KMS-11 (cell line): ENCODE results near the gene CACNA1F.

ENCODE experiments used
- H2AFZ ChIP-seq: fragments of 200-600 bp; sonication (generic); 2 replicates; pipeline ENCODE4 v1.6.1; 2016; ENCODE audit warnings: antibody characterized with exemption, mixed run types, low read depth
- H3K27ac ChIP-seq: fragments of 200-600 bp; sonication (generic); 2 replicates; pipeline ENCODE4 v1.6.1; 2016; ENCODE audit warnings: mild to moderate bottlenecking, mixed run types
- H3K27me3 ChIP-seq: fragments of 200-600 bp; sonication (generic); 2 replicates; pipeline ENCODE4 v1.6.1; 2017; ENCODE audit warnings: mild to moderate bottlenecking, low read depth, mixed run types, moderate library complexity; ENCODE audit not compliant: insufficient read depth
- H3K36me3 ChIP-seq: fragments of 200-600 bp; sonication (generic); 2 replicates; pipeline ENCODE4 v1.6.1; 2017; ENCODE audit warnings: mild to moderate bottlenecking, mixed run types; ENCODE audit not compliant: insufficient read depth
- H3K4me1 ChIP-seq: fragments of 200-600 bp; sonication (generic); 2 replicates; pipeline ENCODE4 v1.6.1; 2016; ENCODE audit warnings: mild to moderate bottlenecking, low read depth, mixed run types; ENCODE audit not compliant: poor library complexity, severe bottlenecking
- H3K4me2 ChIP-seq: fragments of 200-600 bp; sonication (generic); 2 replicates; pipeline ENCODE4 v1.7.0; 2016; ENCODE audit warnings: mild to moderate bottlenecking, mixed run types
- H3K4me3 ChIP-seq: fragments of 200-600 bp; sonication (generic); IDR thresholded peaks from 2 replicates; pipeline ENCODE4 v1.6.1; 2017; ENCODE audit warnings: low read depth, low read length, mixed read lengths; ENCODE audit not compliant: insufficient read depth
- H3K79me2 ChIP-seq: fragments of 200-600 bp; sonication (generic); 2 replicates; pipeline ENCODE4 v1.6.1; 2016; ENCODE audit warnings: low read depth, mixed run types; ENCODE audit not compliant: insufficient read depth
- H3K9ac ChIP-seq: fragments of 200-600 bp; sonication (generic); 2 replicates; pipeline ENCODE4 v1.6.1; 2016; ENCODE audit warnings: mild to moderate bottlenecking, mixed run types
- H4K20me1 ChIP-seq: fragments of 200-600 bp; sonication (generic); 2 replicates; pipeline ENCODE4 v1.6.1; 2016; ENCODE audit warnings: mild to moderate bottlenecking, mixed run types; ENCODE audit not compliant: insufficient read depth
- TF ChIP-seq, protein P1 (sequence below): fragments of 200-600 bp; sonication (generic); conservative IDR thresholded peaks from 2 replicates; pipeline ENCODE4 v1.6.1; 2017; ENCODE audit warnings: low read depth, mild to moderate bottlenecking, antibody characterized with exemption, low read length, moderate library complexity, mixed read lengths

Gene CACNA1F

DNA sequence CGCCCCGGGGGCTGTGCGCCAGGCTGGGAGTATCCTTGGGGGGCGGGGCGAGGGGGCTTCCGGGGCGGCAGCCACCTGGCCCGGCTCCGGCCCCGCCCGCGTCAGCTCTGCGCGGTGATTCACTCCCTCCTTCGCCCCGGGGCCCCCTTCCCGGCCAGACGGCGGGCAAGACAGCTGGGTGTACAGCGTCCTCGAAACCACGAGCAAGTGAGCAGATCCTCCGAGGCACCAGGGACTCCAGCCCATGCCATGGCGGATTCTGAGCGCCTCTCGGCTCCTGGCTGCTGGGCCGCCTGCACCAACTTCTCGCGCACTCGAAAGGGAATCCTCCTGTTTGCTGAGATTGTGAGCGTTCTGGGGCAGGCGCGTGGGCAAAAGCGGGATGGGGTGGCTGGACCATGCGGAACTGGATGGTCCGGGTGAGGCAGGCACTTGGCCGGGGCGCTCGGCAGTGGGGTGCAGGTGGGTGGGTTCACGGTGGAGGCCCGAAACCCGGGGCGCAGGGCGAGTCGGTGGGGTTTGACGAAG lies 61.3 kb downstream of the CACNA1F start, which contains the start of gene PLP2:
Gene PLP2, plus strand, starts transcription at position 147 of the 528 bp plus-strand sequence. Its CDS starts 103 bp downstream, at position 250.
- Histone ChIP-seq H3K4me1 (peaks cover 39% of the 10 kb centered on the region), H3K27me3 (no peaks in the 10 kb centered on the region), H3K4me3 (no peak within 1 kb of the TSS), H3K27ac (peak within 1 kb of the TSS; percentile 85), H3K36me3 (no peaks in the 10 kb centered on the region), H3K9ac (peak within 1 kb of the TSS; percentile 85), H3K79me2 (peaks cover 17% of the 10 kb centered on the region; the same call in 1 of the 2 replicates), H4K20me1 (no peaks in the 10 kb centered on the region), H3K4me2 (peak within 1 kb of the TSS; percentile 80), H2AFZ (peak within 1 kb of the TSS; percentile 52; the same call in 1 of the 2 replicates)
- TF ChIP-seq, protein P1, sequence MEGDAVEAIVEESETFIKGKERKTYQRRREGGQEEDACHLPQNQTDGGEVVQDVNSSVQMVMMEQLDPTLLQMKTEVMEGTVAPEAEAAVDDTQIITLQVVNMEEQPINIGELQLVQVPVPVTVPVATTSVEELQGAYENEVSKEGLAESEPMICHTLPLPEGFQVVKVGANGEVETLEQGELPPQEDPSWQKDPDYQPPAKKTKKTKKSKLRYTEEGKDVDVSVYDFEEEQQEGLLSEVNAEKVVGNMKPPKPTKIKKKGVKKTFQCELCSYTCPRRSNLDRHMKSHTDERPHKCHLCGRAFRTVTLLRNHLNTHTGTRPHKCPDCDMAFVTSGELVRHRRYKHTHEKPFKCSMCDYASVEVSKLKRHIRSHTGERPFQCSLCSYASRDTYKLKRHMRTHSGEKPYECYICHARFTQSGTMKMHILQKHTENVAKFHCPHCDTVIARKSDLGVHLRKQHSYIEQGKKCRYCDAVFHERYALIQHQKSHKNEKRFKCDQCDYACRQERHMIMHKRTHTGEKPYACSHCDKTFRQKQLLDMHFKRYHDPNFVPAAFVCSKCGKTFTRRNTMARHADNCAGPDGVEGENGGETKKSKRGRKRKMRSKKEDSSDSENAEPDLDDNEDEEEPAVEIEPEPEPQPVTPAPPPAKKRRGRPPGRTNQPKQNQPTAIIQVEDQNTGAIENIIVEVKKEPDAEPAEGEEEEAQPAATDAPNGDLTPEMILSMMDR: no peak

DNA sequence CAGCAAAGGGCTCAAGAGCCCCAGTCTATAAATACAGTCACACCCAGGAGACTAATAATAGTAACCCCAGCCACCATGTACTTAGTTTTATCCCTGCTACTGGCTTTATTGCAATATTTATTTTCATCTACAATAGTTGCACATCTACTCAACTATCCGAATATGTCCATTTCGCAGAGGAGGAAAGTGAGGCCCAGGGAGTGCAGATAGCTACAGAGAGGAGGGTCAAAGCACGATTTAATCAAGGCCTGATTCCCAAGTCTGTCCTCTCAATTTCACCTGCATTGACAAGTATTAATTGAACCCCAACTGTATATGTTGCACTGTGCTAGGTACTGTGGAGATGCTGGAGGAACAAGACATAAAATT lies 65.4 kb downstream of the CACNA1F start:
- Histone ChIP-seq H3K4me2 (peak overlapping the region; percentile 93), H4K20me1 (no peaks in the 10 kb centered on the region), H3K36me3 (no peaks in the 10 kb centered on the region), H3K4me3 (no peak overlapping the region), H3K27ac (peak overlapping the region; percentile 97), H3K27me3 (no peaks in the 10 kb centered on the region), H3K4me1 (peaks cover 34% of the 10 kb centered on the region), H2AFZ (0 out of 2 replicates have a peak overlapping the region, but pooled peaks have one; percentile 38), H3K9ac (peak overlapping the region; percentile 85; the same call in 1 of the 2 replicates), H3K79me2 (peaks cover 3% of the 10 kb centered on the region; the same call in 1 of the 2 replicates)
- TF ChIP-seq, protein P1: no peak

DNA sequence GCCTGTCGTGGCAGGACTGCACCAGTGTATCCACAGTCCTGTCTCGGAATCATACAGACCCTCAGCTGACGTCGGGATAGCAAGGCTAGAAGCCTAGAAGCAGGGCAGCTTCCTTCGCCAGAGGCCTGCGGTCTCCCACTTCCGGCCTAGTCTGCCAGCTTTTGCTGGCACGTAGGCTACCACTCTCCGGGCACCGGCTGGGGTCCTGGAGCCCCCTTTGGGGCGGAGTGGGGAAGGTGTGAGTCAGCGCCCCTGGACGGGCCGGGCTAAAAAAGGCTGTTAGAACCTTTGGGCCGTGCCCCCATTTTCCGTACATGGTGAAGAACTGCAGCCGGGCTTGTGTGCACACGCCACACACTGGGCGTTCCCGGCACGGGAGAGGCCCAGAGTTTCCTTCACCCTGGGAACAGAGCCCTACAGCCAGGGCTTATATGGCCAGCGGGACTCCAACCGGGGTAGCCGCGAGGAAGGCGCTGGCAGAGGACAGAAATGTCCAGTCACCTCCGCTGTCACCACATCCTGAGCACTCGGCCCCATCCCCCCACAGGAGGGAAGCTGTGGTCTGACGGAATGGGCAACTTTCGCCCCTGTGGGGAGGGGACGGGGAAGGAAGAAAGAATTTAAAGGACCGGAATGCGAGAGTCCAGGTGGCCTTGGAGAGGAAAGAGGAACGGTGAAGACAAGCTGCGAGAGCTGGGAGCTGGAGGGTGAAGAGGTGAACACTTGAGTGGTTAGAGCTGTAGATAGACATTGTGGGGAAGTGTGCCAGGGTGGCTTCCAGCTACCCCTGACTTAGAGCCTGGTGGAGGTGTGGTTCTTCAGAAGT lies 66.0 kb downstream of the CACNA1F start:
- H3K27ac ChIP-seq: peak overlapping the region; percentile 97
- H3K4me3 ChIP-seq: no peak overlapping the region
- TF ChIP-seq, protein P1: no peak

DNA sequence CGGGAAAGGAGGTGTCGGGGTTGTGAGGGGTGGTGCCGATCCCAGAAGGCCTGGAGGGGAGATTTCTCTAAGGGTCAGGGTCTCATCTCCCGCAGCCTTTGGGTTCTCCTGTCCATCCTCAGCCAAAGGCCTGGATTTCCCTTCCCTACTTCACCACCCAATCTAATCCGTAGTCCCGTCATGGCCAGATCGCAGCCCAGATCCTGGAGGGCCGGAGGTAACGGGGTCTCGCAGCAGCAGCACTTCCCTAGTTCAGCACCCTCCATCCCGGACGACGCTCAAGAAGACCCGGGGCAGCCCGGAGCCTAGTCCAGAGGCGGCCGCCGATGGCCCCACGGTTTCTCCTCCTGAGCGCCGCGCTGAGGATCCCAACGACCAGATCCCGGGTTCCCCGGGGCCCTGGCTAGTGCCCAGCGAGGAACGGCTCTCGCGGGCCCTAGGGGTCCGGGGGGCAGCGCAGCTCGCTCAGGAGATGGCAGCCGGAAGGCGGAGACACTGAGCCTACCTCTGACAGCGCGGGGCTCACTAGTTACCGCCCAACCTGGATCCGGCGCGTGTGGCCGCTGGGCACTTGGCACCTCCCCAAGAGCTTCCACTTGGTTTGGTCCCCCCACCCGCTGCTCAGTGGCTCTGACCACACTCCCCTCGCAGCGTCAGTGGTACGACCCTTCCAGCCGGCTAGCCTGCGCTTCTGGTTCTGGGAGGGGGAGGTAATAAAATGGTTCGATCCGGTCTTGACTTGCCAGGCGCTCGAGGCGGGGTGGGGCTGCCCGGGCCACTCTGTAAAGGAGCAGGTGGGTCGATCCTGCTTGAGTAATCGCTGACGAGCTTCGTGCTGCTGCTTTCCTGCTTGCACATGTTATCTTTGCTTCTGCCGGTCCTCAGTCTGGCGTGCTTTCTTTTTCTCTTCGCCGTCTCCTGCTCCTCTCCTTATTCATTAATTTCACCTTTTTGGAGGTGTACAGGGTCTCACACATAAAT lies 66.9 kb downstream of the CACNA1F start:
- Histone ChIP-seq H2AFZ (peak overlapping the region; percentile 38), H3K4me3 (no peak overlapping the region)

More for the DNA sequence above, 66.0 kb downstream of the CACNA1F start:
- peak overlapping the region; percentile 38; the same call in 1 of the 2 replicates for H2AFZ ChIP-seq
- no peaks in the 10 kb centered on the region for H3K36me3 ChIP-seq
- peak overlapping the region; percentile 93 for H3K4me2 ChIP-seq
- no peaks in the 10 kb centered on the region for H3K79me2 ChIP-seq
- peaks cover 34% of the 10 kb centered on the region for H3K4me1 ChIP-seq
- H3K27me3 ChIP-seq: no peaks in the 10 kb centered on the region
- no peaks in the 10 kb centered on the region for H4K20me1 ChIP-seq
- H3K9ac ChIP-seq: peak overlapping the region; percentile 85

More for the DNA sequence above, 66.9 kb downstream of the CACNA1F start:
- peak overlapping the region; percentile 97 for H3K27ac ChIP-seq
- H3K79me2 ChIP-seq: no peaks in the 10 kb centered on the region
- H3K4me1 ChIP-seq: peaks cover 34% of the 10 kb centered on the region
- H3K36me3 ChIP-seq: no peaks in the 10 kb centered on the region
- peak overlapping the region; percentile 93 for H3K4me2 ChIP-seq
- TF ChIP-seq, protein P1: peak; percentile 33; the same call in 1 of the 2 replicates
- H4K20me1 ChIP-seq: no peaks in the 10 kb centered on the region
- no peaks in the 10 kb centered on the region for H3K27me3 ChIP-seq
- H3K9ac ChIP-seq: peak overlapping the region; percentile 85
